A549 (cell line): Measurements from ENCODE around the gene NR4A1. TPM values are rescaled to one million over a fixed set of nuclear protein-coding genes. Genes with fewer than 3 reads are reported as not detected.

ENCODE experiments used
- BHLHE40 ChIP-seq: IDR thresholded peaks from 2 replicates; pipeline ENCODE4 v1.6.1; 2012; ENCODE audit warnings: low read depth, low read length, inconsistent platforms
- CBX2 ChIP-seq: fragments of 200-600 bp; sonication (generic); IDR thresholded peaks from 2 replicates; pipeline ENCODE4 v1.6.1; 2016; ENCODE audit warnings: low read depth, mild to moderate bottlenecking, borderline replicate concordance
- CHD4 ChIP-seq: fragments of 200-600 bp; sonication (generic); IDR thresholded peaks from 2 replicates; pipeline ENCODE4 v1.6.1; 2016; ENCODE audit warnings: antibody characterized with exemption, mild to moderate bottlenecking, borderline replicate concordance
- CTCF ChIP-seq: fragments of >200 bp; sonication (Bioruptor Twin); formaldehyde crosslinking; IDR thresholded peaks from 3 replicates; pipeline ENCODE4 v1.5.1; 2016
- E2F6 ChIP-seq: IDR thresholded peaks from 2 replicates; pipeline ENCODE4 v1.6.1; 2012; ENCODE audit warnings: low read depth, borderline replicate concordance
- FOSL2 ChIP-seq, 2 experiments: fragments of 450-650 bp in 1 of 2; fragments of >200 bp in 1 of 2; sonication (Bioruptor Twin) in 1 of 2; formaldehyde crosslinking; IDR thresholded peaks; 2 replicates each; pipeline versions ENCODE4 v1.5.0 to v1.6.1; 2016 to 2020; ENCODE audit warnings: mild to moderate bottlenecking in 1 of 2, moderate library complexity in 1 of 2
- HDAC2 ChIP-seq: fragments of 200-600 bp; sonication (generic); IDR thresholded peaks from 2 replicates; pipeline ENCODE4 v1.6.1; 2016
- KDM5A ChIP-seq: fragments of 200-600 bp; sonication (generic); IDR thresholded peaks from 2 replicates; pipeline ENCODE4 v1.6.1; 2016; ENCODE audit warnings: antibody characterized with exemption, mild to moderate bottlenecking
- MYC ChIP-seq: IDR thresholded peaks from 2 replicates; pipeline ENCODE4 v1.6.1; 2012; ENCODE audit warnings: mild to moderate bottlenecking, inconsistent platforms, low read length, improper control_type of control experiment, borderline replicate concordance
- NFE2L2 ChIP-seq: fragments of 150-350 bp; conservative IDR thresholded peaks from 2 replicates; pipeline ENCODE4 v1.6.1; 2014; ENCODE audit warnings: low read length
- NPAS2 ChIP-seq: fragments of 250-450 bp; sonication (Bioruptor Pico); IDR thresholded peaks from 2 replicates; pipeline ENCODE4 v1.8.0; 2022; ENCODE audit warnings: mild to moderate bottlenecking, moderate library complexity, borderline replicate concordance
- NR3C1 ChIP-seq: fragments of >200 bp; sonication (Bioruptor Twin); formaldehyde crosslinking; IDR thresholded peaks from 3 replicates; pipeline ENCODE4 v1.6.1; 2017
- PHF8 ChIP-seq: fragments of 200-600 bp; sonication (generic); IDR thresholded peaks from 2 replicates; pipeline ENCODE4 v1.6.1; 2016; ENCODE audit warnings: low read depth, mild to moderate bottlenecking, antibody characterized with exemption, moderate library complexity, borderline replicate concordance
- POLR2A ChIP-seq: IDR thresholded peaks from 2 replicates; pipeline ENCODE4 v1.6.1; 2012; ENCODE audit warnings: mild to moderate bottlenecking, low read length
- POLR2AphosphoS2 ChIP-seq: conservative IDR thresholded peaks from 2 replicates; pipeline ENCODE4 v1.6.1; 2012; ENCODE audit warnings: low read length, improper control_type of control experiment, inconsistent platforms
- RAD21 ChIP-seq, 2 experiments: fragments of >200 bp in 1 of 2; sonication (Bioruptor Twin) in 1 of 2; formaldehyde crosslinking in 1 of 2; IDR thresholded peaks in 1 of 2; conservative IDR thresholded peaks in 1 of 2; 2 replicates in 1 of 2; 3 replicates in 1 of 2; pipeline ENCODE4 v1.6.1; 2012 to 2018; ENCODE audit warnings: inconsistent platforms in 1 of 2
- RARB ChIP-seq: fragments of 250-450 bp; sonication (Bioruptor Pico); IDR thresholded peaks from 2 replicates; pipeline ENCODE4 v1.8.0; 2021; ENCODE audit warnings: mild to moderate bottlenecking, moderate library complexity
- REST ChIP-seq: fragments of 200-600 bp; sonication (generic); IDR thresholded peaks from 2 replicates; pipeline ENCODE4 v1.6.1; 2016; ENCODE audit warnings: antibody characterized with exemption, mild to moderate bottlenecking, moderate library complexity
- RNF2 ChIP-seq: fragments of 200-600 bp; sonication (generic); IDR thresholded peaks from 2 replicates; pipeline ENCODE4 v1.6.1; 2016; ENCODE audit warnings: low read depth, mild to moderate bottlenecking, antibody characterized with exemption, moderate library complexity, borderline replicate concordance
- SREBF2 ChIP-seq: fragments of 450-650 bp; IDR thresholded peaks from 2 replicates; pipeline ENCODE4 v1.6.1; 2014; ENCODE audit warnings: mild to moderate bottlenecking, moderate library complexity
- TP53 ChIP-seq: fragments of 250-450 bp; sonication (Bioruptor Pico); IDR thresholded peaks from 2 replicates; pipeline ENCODE4 v1.5.0; 2021; ENCODE audit warnings: mild to moderate bottlenecking, moderate library complexity
- polyA plus RNA-seq, 4 experiments: library from polyadenylated mRNA; depleted of rRNA in 3 of 4; stranded (reverse); fragments of >200 nt; fragmentation: RNase III in 1 of 4; extraction: RNeasy Plus Mini Kit Qiagen cat#74134 plus additional on column Dnase treatment in 1 of 4; gene quantifications; 2 replicates in 3 of 4; 3 replicates in 1 of 4; pipeline ENCODE4 v1.2.3, GENCODE V29; 2011 to 2017
- TF ChIP-seq, protein P1 (sequence below): fragments of 250-450 bp; sonication (Bioruptor Pico); IDR thresholded peaks from 2 replicates; pipeline ENCODE4 v1.5.0; 2020; ENCODE audit warnings: low read depth, mild to moderate bottlenecking, moderate library complexity

NR4A1 gene
- polyA plus RNA-seq, 2 of the 4 experiments (the other 2 are of a cell fraction), result 39.6 to 89.6 TPM

DNA sequence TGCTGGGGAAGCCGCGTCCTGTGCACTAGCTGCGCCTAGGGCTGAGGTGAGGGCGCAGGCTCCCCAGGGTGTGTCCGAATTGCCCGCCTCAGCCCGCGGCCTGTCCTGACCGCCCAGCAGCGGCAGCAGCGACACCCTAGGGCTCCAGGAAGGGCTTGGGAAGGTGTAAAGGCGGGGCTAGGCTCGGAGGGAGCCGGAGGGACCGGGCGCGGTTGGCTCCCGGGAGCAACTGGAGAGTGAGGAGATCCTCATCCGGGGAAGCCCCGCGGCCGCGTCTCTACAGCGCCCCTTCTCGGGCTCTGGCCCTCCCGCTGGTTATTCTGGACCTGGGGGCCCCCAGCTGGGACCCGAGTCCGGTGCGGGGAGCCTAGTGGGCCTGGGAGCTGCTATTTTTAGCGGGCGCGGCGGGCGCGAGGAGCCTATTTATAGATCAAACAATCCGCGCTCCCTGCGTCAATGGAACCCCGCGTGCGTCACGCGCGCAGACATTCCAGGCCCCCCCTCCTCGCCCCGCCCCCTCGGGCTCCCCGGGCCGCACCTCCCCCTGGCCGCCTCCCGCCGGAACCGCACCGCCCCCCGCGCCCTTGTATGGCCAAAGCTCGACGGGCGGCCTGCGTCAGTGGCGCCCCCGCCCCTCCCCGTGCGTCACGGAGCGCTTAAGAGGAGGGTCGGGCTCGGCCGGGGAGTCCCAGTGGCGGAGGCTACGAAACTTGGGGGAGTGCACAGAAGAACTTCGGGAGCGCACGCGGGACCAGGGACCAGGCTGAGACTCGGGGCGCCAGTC lies at the start of gene NR4A1 (continued):
- peak; percentile 67 for TF ChIP-seq E2F6
- no peak for TF ChIP-seq CHD4
- no peak for TF ChIP-seq HDAC2
- TF ChIP-seq, protein P1, sequence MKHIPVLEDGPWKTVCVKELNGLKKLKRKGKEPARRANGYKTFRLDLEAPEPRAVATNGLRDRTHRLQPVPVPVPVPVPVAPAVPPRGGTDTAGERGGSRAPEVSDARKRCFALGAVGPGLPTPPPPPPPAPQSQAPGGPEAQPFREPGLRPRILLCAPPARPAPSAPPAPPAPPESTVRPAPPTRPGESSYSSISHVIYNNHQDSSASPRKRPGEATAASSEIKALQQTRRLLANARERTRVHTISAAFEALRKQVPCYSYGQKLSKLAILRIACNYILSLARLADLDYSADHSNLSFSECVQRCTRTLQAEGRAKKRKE (CRISPR knock-in tag), result no peak; the same call in 1 of the 2 replicates
- TF ChIP-seq RAD21 (conservative IDR thresholded peaks at IDR 0.05 in 1 of 2, IDR thresholded peaks at IDR 0.05 in 1 of 2), result peak in 1 of 2 experiments; percentile 42; a peak in 3 of 5 replicates
- peak; percentile 67; the same call in 1 of the 2 replicates for TF ChIP-seq PHF8
- no peak for TF ChIP-seq FOSL2 (IDR thresholded peaks at IDR 0.05)
- peak; percentile 11; the same call in 1 of the 2 replicates for TF ChIP-seq FOSL2 (CRISPR knock-in tag; IDR thresholded peaks at IDR 0.05)
- TF ChIP-seq REST, result no peak; the same call in 1 of the 2 replicates
- peak; percentile 47; the same call in 1 of the 2 replicates for TF ChIP-seq BHLHE40
- peak; percentile 34 for TF ChIP-seq CTCF
- no peak for TF ChIP-seq RNF2
- TF ChIP-seq RARB, result no peak; the same call in 1 of the 2 replicates
- no peak for TF ChIP-seq NFE2L2
- TF ChIP-seq CBX2, result no peak
- TF ChIP-seq NR3C1, result no peak
- TF ChIP-seq NPAS2, result no peak
- TF ChIP-seq TP53 (CRISPR knock-in tag), result 0 out of 2 replicates have a peak, but pooled peaks have one; percentile 5
- no peak for TF ChIP-seq SREBF2
- peak; percentile 53 for TF ChIP-seq MYC
- peak; percentile 94 for TF ChIP-seq POLR2A
- no peak for TF ChIP-seq KDM5A
- TF ChIP-seq POLR2AphosphoS2, result no peak; the same call in none of the 2 replicates
- TF ChIP-seq, all 56 proteins: peak for 28
